DOHH2 (cell line): Measurements from ENCODE around the gene SLC26A8.
"Not testable (repeated sequence)": the region's sequence is repeated elsewhere in the genome, so short reads cannot be mapped to it uniquely, and the experiment has no call there.

ENCODE experiments used
- H3F3A ChIP-seq: fragments of 200-600 bp; sonication (generic), shearing (Covaris generic); 2 replicates; pipeline ENCODE4 v1.6.0; 2016; ENCODE audit warnings: antibody characterized with exemption, mild to moderate bottlenecking; ENCODE audit not compliant: control insufficient read depth, insufficient read depth
- H3K27ac ChIP-seq: fragments of 200-600 bp; sonication (generic); 2 replicates; pipeline ENCODE4 v1.5.1; 2014; ENCODE audit warnings: low read depth, mild to moderate bottlenecking, low read length, moderate library complexity
- H3K27me3 ChIP-seq: fragments of 200-600 bp; sonication (generic); 2 replicates; pipeline ENCODE4 v1.6.1; 2014; ENCODE audit warnings: mild to moderate bottlenecking, low read length, mixed read lengths; ENCODE audit not compliant: control insufficient read depth
- H3K36me3 ChIP-seq: fragments of 200-600 bp; sonication (generic); 2 replicates; pipeline ENCODE4 v1.6.1; 2014; ENCODE audit warnings: mild to moderate bottlenecking, low read length, moderate library complexity, mixed read lengths; ENCODE audit not compliant: control insufficient read depth
- H3K4me1 ChIP-seq: fragments of 200-600 bp; sonication (generic); 2 replicates; pipeline ENCODE4 v1.6.1; 2014; ENCODE audit warnings: mild to moderate bottlenecking, low read length, mixed read lengths; ENCODE audit not compliant: control insufficient read depth
- H3K4me2 ChIP-seq: fragments of 200-600 bp; sonication (generic); 2 replicates; pipeline ENCODE4 v1.6.0; 2014; ENCODE audit warnings: mild to moderate bottlenecking, low read length, moderate library complexity
- H3K4me3 ChIP-seq: fragments of 200-600 bp; sonication (generic); 2 replicates; pipeline ENCODE4 v1.5.1; 2014; ENCODE audit warnings: mild to moderate bottlenecking, low read length, mixed read lengths
- H3K79me2 ChIP-seq: fragments of 200-600 bp; sonication (generic); 2 replicates; pipeline ENCODE4 v1.6.1; 2014; ENCODE audit warnings: mild to moderate bottlenecking, low read length, mixed read lengths; ENCODE audit not compliant: control insufficient read depth
- H3K9me2 ChIP-seq: fragments of 200-600 bp; sonication (generic); replicated peaks from 2 replicates; pipeline ENCODE4 v1.6.1; 2014; ENCODE audit warnings: mild to moderate bottlenecking, low read length, mixed read lengths; ENCODE audit not compliant: control insufficient read depth
- H3K9me3 ChIP-seq: fragments of 200-600 bp; sonication (generic); 2 replicates; pipeline ENCODE4 v1.6.1; 2014; ENCODE audit warnings: antibody characterized with exemption, low read length, mixed read lengths; ENCODE audit not compliant: control insufficient read depth, insufficient read depth
- H4K20me1 ChIP-seq: fragments of 200-600 bp; sonication (generic); 2 replicates; pipeline ENCODE4 v1.6.0; 2014; ENCODE audit warnings: low read depth, mild to moderate bottlenecking, antibody characterized with exemption, low read length, moderate library complexity; ENCODE audit not compliant: control insufficient read depth, insufficient read depth
- EZH2phosphoT487 ChIP-seq: fragments of 200-600 bp; sonication (generic); IDR thresholded peaks from 2 replicates; pipeline ENCODE4 v1.6.1; 2017; ENCODE audit warnings: borderline replicate concordance, mild to moderate bottlenecking, antibody characterized with exemption, low read length, moderate library complexity, mixed read lengths
- TF ChIP-seq, protein P1 (sequence below): fragments of 200-600 bp; sonication (generic); IDR thresholded peaks from one replicate; pipeline ENCODE4 v1.5.1; 2014; ENCODE audit warnings: antibody characterized with exemption, mild to moderate bottlenecking, low read depth, low read length; ENCODE audit not compliant: poor library complexity, severe bottlenecking

The SLC26A8 gene

DNA sequence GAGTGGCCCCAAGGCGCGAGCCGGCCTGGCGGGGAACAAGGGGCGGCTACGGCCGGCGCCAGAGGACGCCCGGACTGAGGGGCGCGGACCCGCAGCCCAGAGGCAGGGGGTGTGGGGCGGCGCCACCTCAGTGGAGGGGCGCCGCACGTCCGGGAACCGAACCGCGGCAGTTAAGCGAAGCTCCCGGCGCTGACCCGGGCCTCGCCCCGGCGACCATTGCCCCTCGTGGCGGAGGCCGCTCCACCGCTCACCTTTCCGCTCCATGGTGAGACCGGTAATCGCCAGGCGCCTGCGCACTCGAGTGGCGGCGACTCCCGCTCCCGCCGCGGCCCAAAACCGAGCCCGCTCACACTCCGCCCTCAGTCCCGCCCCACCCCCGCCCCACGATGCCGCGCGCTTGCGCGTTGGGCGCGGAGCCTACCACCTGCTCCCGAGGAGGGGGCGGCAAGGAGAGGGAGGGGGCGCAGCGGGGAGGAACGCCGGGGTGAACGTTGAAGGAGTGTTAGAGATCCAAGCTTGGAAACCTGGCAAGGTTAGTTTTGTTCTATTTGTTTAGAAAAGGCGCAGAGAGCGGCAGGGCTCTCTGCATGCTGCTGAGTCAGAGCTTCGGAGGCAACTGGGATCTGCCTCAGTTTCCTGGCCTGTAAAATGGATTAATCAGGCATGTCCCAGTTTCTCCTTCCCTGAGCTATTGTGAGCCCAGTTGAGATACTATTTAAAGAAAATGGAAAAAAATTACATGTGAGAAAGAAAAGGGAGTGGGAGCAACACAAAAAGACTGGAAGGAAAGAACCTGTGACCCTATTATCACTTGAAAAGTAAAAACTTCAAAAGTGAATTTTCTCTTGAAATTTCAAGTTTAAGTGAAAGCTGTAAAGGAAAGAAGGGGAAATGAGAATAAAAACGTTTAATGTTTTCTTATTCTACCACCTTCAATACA, 103.4 kb downstream of the SLC26A8 start, which contains the start of gene SRPK1:
SRPK1 (minus strand) TSS at position 306 of the 940 bp plus-strand sequence; CDS start at position 264, 42 bp downstream.
- peaks cover 10% of the 10 kb centered on the region for H4K20me1 ChIP-seq
- H3K4me1 ChIP-seq, result peaks cover 34% of the 10 kb centered on the region
- H3F3A ChIP-seq, result no peaks in the 10 kb centered on the region
- no peaks in the 10 kb centered on the region for H3K9me3 ChIP-seq
- peaks cover 51% of the 10 kb centered on the region for H3K79me2 ChIP-seq
- no peaks in the 10 kb centered on the region for H3K9me2 ChIP-seq
- H3K4me3 ChIP-seq, result peak within 1 kb of the TSS; percentile 100
- no peaks in the 10 kb centered on the region for H3K27me3 ChIP-seq
- H3K36me3 ChIP-seq, result peaks cover 42% of the 10 kb centered on the region
- no peak for TF ChIP-seq EZH2phosphoT487
- TF ChIP-seq, protein P1, sequence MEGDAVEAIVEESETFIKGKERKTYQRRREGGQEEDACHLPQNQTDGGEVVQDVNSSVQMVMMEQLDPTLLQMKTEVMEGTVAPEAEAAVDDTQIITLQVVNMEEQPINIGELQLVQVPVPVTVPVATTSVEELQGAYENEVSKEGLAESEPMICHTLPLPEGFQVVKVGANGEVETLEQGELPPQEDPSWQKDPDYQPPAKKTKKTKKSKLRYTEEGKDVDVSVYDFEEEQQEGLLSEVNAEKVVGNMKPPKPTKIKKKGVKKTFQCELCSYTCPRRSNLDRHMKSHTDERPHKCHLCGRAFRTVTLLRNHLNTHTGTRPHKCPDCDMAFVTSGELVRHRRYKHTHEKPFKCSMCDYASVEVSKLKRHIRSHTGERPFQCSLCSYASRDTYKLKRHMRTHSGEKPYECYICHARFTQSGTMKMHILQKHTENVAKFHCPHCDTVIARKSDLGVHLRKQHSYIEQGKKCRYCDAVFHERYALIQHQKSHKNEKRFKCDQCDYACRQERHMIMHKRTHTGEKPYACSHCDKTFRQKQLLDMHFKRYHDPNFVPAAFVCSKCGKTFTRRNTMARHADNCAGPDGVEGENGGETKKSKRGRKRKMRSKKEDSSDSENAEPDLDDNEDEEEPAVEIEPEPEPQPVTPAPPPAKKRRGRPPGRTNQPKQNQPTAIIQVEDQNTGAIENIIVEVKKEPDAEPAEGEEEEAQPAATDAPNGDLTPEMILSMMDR, result no peak
- H3K4me2 ChIP-seq, result peak within 1 kb of the TSS; percentile 92
- peak within 1 kb of the TSS; percentile 34 for H3K27ac ChIP-seq

DNA sequence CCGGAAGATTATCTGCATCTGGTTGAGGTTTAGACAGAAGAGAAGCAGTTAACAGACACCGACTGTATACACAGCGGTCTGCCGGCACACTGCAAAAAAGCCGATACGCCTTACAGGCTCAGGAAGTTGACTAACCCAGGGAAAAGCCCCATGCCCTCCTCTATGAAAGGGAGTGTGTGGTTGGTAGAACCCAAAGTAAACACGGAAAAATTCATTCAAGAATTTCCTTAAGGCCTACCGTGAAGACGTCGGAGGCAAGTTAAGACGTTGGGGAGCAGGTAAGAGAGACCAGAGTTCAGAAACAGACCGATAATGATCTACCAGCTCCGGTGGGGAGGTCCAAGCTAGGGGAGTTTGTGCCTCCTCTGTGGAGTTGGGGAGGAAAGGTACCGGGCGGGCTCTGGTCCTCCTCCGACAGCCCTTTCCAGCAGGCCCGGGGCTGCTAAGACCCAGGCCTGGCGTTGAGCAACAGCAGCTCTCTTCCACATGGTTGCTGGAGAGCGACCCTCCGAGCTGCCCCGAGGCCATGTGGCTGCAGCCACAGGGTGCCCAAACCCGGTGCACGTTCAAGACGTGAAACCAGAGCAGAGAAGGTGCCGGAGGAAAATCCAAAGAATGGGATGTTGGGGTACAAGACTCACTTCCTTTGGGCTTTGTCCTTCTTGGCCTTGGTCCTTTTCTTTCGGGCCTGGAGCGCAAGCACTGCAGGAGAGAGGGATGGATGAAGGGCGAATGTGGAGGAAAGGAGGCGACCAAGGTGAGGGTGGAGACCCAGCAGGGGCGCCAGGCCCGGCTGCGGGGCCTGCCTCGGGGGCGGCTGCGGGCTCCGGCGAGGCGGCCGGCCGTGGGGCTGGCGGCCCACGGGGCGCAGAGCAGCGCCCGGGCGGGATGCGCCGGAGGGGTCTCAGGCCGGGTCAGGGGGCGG, 104.4 kb downstream of the SLC26A8 start:
- Histone ChIP-seq H3K27ac (peak overlapping the region; percentile 34), H3K9me3 (no peaks in the 10 kb centered on the region), H3K79me2 (peaks cover 60% of the 10 kb centered on the region)

DNA sequence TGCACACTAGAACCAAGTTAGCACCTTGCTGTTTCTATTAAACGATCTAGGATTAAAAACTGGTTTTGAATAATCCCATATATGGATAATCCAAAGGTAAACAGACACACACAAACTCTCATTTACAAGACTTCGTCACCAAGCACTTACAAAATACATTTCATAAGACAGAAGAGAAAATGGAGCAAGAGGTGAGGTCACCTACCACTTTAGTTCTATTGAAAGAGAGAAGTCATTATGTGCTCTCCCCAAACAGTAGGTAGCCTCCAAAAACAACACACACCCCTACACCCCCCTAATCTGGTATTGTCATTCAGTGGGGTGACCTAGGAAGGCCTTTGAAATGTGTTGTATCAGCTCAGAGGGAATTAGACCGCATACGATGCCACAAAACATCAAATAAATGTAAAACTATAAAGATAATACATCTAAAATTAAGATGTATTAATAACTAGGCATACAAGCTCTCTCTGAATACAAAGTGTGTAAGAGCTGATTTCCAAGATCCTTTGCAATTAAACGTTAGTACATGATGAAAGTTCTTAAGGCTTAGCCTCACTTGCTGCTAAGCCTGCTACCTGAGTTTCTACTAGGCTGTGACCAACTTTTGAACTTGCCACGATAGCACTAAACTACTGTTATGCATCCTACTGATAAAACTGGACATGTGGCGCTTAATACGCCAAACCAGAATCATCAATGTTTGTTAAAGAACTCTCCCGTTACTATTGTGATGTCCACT, 105.2 kb downstream of the SLC26A8 start:
- H3K9me2 ChIP-seq, result no peaks in the 10 kb centered on the region
- H3K27ac ChIP-seq, result peak overlapping the region; percentile 34
- H3K4me2 ChIP-seq, result peak overlapping the region; percentile 92
- peaks cover 10% of the 10 kb centered on the region for H4K20me1 ChIP-seq
- H3K79me2 ChIP-seq, result peaks cover 68% of the 10 kb centered on the region
- H3K27me3 ChIP-seq, result no peaks in the 10 kb centered on the region
- peaks cover 56% of the 10 kb centered on the region for H3K36me3 ChIP-seq
- TF ChIP-seq, protein P1, result no peak
- TF ChIP-seq EZH2phosphoT487, result no peak
- H3K4me1 ChIP-seq, result peaks cover 34% of the 10 kb centered on the region
- no peaks in the 10 kb centered on the region for H3F3A ChIP-seq
- peak overlapping the region; percentile 100 for H3K4me3 ChIP-seq
- H3K9me3 ChIP-seq, result no peaks in the 10 kb centered on the region

More for the DNA sequence above, 104.4 kb downstream of the SLC26A8 start:
- H3K4me2 ChIP-seq, result peak overlapping the region; percentile 92
- TF ChIP-seq, protein P1, result no peak
- TF ChIP-seq EZH2phosphoT487, result no peak
- peaks cover 10% of the 10 kb centered on the region for H4K20me1 ChIP-seq
- H3K4me3 ChIP-seq, result peak overlapping the region; percentile 100
- H3F3A ChIP-seq, result no peaks in the 10 kb centered on the region
- peaks cover 34% of the 10 kb centered on the region for H3K4me1 ChIP-seq
- peaks cover 48% of the 10 kb centered on the region for H3K36me3 ChIP-seq
- H3K9me2 ChIP-seq, result no peaks in the 10 kb centered on the region
- H3K27me3 ChIP-seq, result no peaks in the 10 kb centered on the region

DNA sequence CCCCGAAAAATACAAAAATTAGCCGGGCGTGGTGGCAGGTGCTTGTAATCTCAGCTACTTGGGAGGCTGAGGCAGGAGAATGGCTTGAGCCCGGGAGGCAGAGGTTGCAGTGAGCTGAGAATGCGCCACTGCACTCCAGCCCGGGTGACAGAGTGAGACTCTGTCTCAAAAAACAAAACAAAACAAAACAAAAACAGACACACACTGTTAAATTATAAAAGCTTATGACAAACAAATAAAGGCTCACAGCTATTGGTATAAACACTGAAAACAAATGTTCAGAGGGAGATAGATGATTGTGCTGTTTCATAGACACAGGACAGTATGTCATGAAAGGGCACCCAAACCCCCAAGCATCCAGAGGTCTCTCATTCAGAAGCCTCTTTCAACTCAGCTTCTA, 107.5 kb downstream of the SLC26A8 start:
- not testable (repeated sequence) for H3K9me2 ChIP-seq, H3K9me3 ChIP-seq, H3F3A ChIP-seq, H3K27ac ChIP-seq, H3K27me3 ChIP-seq, H4K20me1 ChIP-seq
- 0 out of 2 replicates have a peak overlapping the region, but pooled peaks have one; percentile 100 for H3K4me3 ChIP-seq
- peaks cover 79% of the 10 kb centered on the region for H3K36me3 ChIP-seq
- peak overlapping the region; percentile 92 for H3K4me2 ChIP-seq
- peaks cover 30% of the 10 kb centered on the region for H3K4me1 ChIP-seq
- peaks cover 92% of the 10 kb centered on the region for H3K79me2 ChIP-seq
